Suprapubic skin (tissue), 4 donors: Measurements from ENCODE around the gene TADA3.

Experiments
- CTCF ChIP-seq, 2 donors: fragments of 200-600 bp in 1 of 2; fragments of 450-650 bp in 1 of 2; sonication (generic) in 1 of 2; IDR thresholded peaks; one replicate each; pipeline ENCODE4 v1.5.1; 2016 to 2019; ENCODE audit warnings: antibody characterized with exemption in 2 of 2, mild to moderate bottlenecking in 1 of 2, moderate library complexity in 1 of 2
- EP300 ChIP-seq: sonication (generic); formaldehyde crosslinking; IDR thresholded peaks from one replicate; pipeline ENCODE4 v1.6.1; 2017; ENCODE audit warnings: antibody characterized with exemption
- POLR2A ChIP-seq, 2 donors: fragments of 450-650 bp; IDR thresholded peaks; one replicate each; pipeline ENCODE4 v1.6.1; 2017; ENCODE audit warnings: antibody characterized with exemption in 2 of 2, mild to moderate bottlenecking in 2 of 2, moderate library complexity in 2 of 2
- POLR2AphosphoS5 ChIP-seq, 3 donors: sonication (generic); formaldehyde crosslinking; IDR thresholded peaks; one replicate each; pipeline ENCODE4 v1.6.1; 2017; ENCODE audit warnings: antibody characterized with exemption in 3 of 3

GRCh38 chr3:9732740-9733115 lies 59.5 kb downstream of the TADA3 start:
- TF ChIP-seq CTCF (IDR thresholded peaks at IDR 0.05) (no peak), POLR2AphosphoS5 (IDR thresholded peaks at IDR 0.05) (no peak), POLR2A (IDR thresholded peaks at IDR 0.05) (no peak), EP300 (no peak)
